CD4-positive, CD25-positive, alpha-beta regulatory T cell (primary cell): ENCODE data around the gene C2CD4B. TPM values are rescaled to one million over a fixed set of nuclear protein-coding genes. Genes with fewer than 3 reads are reported as not detected.

Experiments
- ATAC-seq, 2 donors: fragments of 150-1000 bp; cut with Tn5 transposase; one replicate each; pipeline ENCODE4 v1.10.0; 2021; ENCODE audit warnings: low read depth in 2 of 2, moderate number of reproducible peaks in 2 of 2, moderate library complexity in 1 of 2
- DNase-seq, 3 donors: peaks; one replicate each; pipeline versions ENCODE4 v3.0.0 to v3.0.0-alpha.2; 2012 to 2022; ENCODE audit warnings: mixed read lengths in 1 of 3
- H3K27ac ChIP-seq: one replicate; pipeline ENCODE4 v1.7.0; 2013; ENCODE audit warnings: mild to moderate bottlenecking, low read length; ENCODE audit not compliant: insufficient read depth, poor library complexity, severe bottlenecking
- H3K27me3 ChIP-seq: one replicate; pipeline ENCODE4 v1.7.0; 2013; ENCODE audit warnings: low read length; ENCODE audit not compliant: control insufficient read depth, insufficient read depth
- H3K36me3 ChIP-seq: one replicate; pipeline ENCODE4 v1.7.0; 2013; ENCODE audit warnings: mild to moderate bottlenecking, low read length, moderate library complexity; ENCODE audit not compliant: control insufficient read depth, insufficient read depth
- H3K4me1 ChIP-seq: 2 replicates; pipeline ENCODE4 v1.7.0; 2013; ENCODE audit warnings: mild to moderate bottlenecking, low read length; ENCODE audit not compliant: insufficient read depth, control insufficient read depth, poor library complexity, severe bottlenecking
- H3K4me3 ChIP-seq: one replicate; pipeline ENCODE4 v1.7.0; 2013; ENCODE audit warnings: low read depth, mild to moderate bottlenecking, low read length, moderate library complexity
- H3K9me3 ChIP-seq, 2 experiments: 1 replicate in 1 of 2; 2 replicates in 1 of 2; pipeline ENCODE4 v1.7.0; 2013; ENCODE audit warnings: low read length in 2 of 2, mild to moderate bottlenecking in 1 of 2, moderate library complexity in 1 of 2; ENCODE audit not compliant: control insufficient read depth in 2 of 2
- H3K27ac Mint-ChIP-seq, 3 donors: one replicate each; pipeline ENCODE4 v1.8.0; 2020 to 2022; ENCODE audit warnings: mild to moderate bottlenecking in 3 of 3, mixed read lengths in 3 of 3, moderate library complexity in 2 of 3
- H3K27me3 Mint-ChIP-seq: one replicate; pipeline ENCODE4 v1.8.0; 2022; ENCODE audit warnings: mild to moderate bottlenecking, mixed read lengths
- H3K36me3 Mint-ChIP-seq: one replicate; pipeline ENCODE4 v1.8.0; 2020; ENCODE audit warnings: mixed read lengths
- H3K4me1 Mint-ChIP-seq, 4 donors: one replicate each; pipeline ENCODE4 v1.8.0; 2020 to 2022; ENCODE audit warnings: mixed read lengths in 4 of 4, mild to moderate bottlenecking in 1 of 4
- H3K4me3 Mint-ChIP-seq, 4 donors: one replicate each; pipeline ENCODE4 v1.8.0; 2020 to 2022; ENCODE audit warnings: mild to moderate bottlenecking in 4 of 4, mixed read lengths in 4 of 4, moderate library complexity in 3 of 4
- H3K9me3 Mint-ChIP-seq, 7 donors: one replicate each; pipeline ENCODE4 v1.8.0; 2020 to 2022; ENCODE audit warnings: mixed read lengths in 7 of 7, mild to moderate bottlenecking in 3 of 7, moderate library complexity in 2 of 7
- polyA plus RNA-seq, 4 donors: library from polyadenylated mRNA; unstranded; fragments of 300-500 nt; fragmentation: Illumina TruSeq; gene quantifications; one replicate each; pipeline ENCODE4 v1.2.3, GENCODE V29; 2021
- total RNA-seq: library from RNA; stranded (reverse); gene quantifications from one replicate; pipeline ENCODE4 v1.2.3, GENCODE V29; 2022

Gene C2CD4B
- total and polyA plus RNA-seq, 5 donors from 2014 or later: 0.74 to 0.92 TPM; not detected in 3

DNA sequence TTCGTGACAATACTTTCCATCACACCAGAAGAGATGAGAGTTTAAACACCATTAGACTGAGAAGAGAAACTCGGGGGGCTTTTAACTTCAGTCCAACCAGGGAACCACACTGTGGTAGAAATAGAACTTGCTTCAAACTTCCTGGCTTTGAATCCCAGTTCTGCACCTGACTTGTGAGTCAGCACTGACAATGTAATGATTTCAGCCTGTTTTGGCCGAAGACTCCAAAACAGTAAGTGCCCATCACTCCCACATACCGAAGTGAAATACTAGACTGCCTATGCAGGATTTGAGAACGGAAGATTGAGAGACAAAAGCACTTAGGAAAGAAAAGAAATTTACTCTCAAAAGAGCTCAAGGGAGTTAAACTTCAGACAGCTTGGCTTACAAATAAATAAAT is 27.0 kb downstream of the C2CD4B start:
- H3K4me1 ChIP-seq: no peaks in the 10 kb centered on the region
- Mint-ChIP-seq H3K4me1 (peaks cover 0 to 13% (median 7%) of the 10 kb centered on the region in 4 donors), H3K9me3 (peaks cover 0 to 4% (median 0%) of the 10 kb centered on the region in 7 donors), H3K36me3 (peaks cover 6% of the 10 kb centered on the region), H3K27me3 (peaks cover 10% of the 10 kb centered on the region), H3K27ac (peak overlapping the region in 1 of 3 donors; percentile 38), H3K4me3 (no peak overlapping the region)
- H3K27me3 ChIP-seq: peaks cover 3% of the 10 kb centered on the region
- H3K9me3 ChIP-seq: no peaks in the 10 kb centered on the region
- H3K27ac ChIP-seq: no peak overlapping the region
- no peak overlapping the region for H3K4me3 ChIP-seq
- H3K36me3 ChIP-seq: no peaks in the 10 kb centered on the region
- ATAC-seq (no peak), DNase-seq (no peak)

DNA sequence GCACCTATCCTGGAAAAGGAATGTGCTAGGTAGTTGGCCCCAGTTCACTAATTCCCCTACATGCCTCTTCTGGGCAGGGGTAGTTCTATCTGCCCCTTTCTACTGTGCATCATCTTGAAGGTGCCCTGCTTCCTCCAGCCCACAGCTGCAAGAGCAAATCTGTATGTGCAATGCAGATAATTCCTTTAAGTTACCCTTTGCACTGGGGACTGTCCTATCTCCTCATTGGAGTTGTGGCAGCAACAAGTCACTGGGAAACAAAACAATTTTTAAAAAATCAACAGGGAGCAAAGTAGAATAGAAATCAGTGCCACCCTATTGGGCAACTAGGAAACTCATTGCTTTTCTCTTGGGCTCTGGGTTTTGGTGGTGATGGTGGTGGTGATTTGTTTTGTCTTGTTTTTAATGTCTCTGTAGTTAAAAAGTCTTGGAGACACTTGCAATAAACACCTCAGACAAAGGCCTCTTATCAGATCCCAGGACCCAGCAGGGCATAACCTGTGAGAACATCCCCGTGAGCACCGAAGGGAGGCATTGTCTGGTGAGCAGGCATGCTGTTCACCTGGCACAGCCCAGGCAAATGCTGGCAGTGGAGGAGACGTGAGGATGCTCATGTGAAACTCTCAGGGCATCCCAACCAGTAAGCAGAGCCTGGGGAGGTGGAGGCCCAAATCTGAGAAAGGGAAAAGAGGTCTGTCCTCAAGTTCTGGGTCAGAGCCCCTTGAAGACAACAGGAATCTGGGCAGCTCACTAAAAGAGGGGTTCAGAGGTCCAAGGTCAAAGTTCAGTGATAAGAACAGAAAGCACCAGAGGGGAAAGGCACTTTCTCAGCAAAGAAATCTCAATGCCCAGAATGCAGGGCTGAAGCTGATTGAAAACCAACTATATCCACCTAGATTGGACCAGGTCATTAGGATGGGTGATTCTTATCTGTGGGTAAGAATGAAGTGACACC is 27.9 kb downstream of the C2CD4B start:
- Histone ChIP-seq H3K36me3 (no peaks in the 10 kb centered on the region), H3K27me3 (peaks cover 3% of the 10 kb centered on the region), H3K4me1 (no peaks in the 10 kb centered on the region), H3K4me3 (no peak overlapping the region), H3K9me3 (no peaks in the 10 kb centered on the region), H3K27ac (no peak overlapping the region)
- Mint-ChIP-seq H3K36me3 (peaks cover 6% of the 10 kb centered on the region), H3K9me3 (peaks cover 0 to 6% (median 0%) of the 10 kb centered on the region in 7 donors), H3K4me3 (no peak overlapping the region), H3K27ac (no peak overlapping the region), H3K4me1 (peaks cover 0 to 7% (median 6%) of the 10 kb centered on the region in 4 donors), H3K27me3 (peaks cover 4% of the 10 kb centered on the region)
- DNase-seq: no peak
- no peak for ATAC-seq

DNA sequence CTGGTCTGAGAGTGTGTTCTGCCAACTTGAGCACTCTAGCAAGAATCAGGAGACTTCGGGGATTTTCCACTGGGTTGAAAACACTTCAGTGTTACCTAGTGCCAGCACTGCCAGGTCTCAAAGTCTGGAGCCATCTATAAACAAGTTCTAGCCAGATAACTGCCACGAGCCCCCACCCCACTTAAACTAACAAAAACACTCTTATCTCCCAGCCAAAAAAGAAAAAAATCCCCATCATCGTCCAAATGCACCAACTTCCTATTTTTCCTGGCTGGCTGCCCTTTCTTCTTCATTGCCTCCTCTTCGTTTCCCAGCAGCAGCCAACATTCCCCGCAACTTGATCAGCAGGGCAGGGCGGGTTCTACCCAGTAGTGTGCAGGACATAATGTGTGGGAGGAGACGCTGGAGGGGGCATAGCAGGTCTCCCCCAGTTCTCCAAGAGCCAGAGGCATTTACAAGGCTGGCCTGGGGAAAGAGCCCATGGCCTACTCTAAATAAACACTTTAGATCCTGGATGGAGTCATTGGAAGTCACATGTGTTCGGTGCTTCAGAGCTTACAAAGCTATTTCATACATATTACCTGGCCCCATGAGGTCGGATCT is 29.5 kb downstream of the C2CD4B start:
- Histone ChIP-seq H3K36me3 (no peaks in the 10 kb centered on the region), H3K27ac (no peak overlapping the region), H3K27me3 (peaks cover 3% of the 10 kb centered on the region), H3K9me3 (no peaks in the 10 kb centered on the region), H3K4me3 (no peak overlapping the region), H3K4me1 (no peaks in the 10 kb centered on the region)
- H3K4me1 Mint-ChIP-seq: no peaks in the 10 kb centered on the region
- H3K27me3 Mint-ChIP-seq: peaks cover 4% of the 10 kb centered on the region
- H3K9me3 Mint-ChIP-seq: peaks cover 0 to 6% (median 0%) of the 10 kb centered on the region in 7 donors
- ATAC-seq (no peak), DNase-seq (no peak)
- no peak overlapping the region for H3K4me3 Mint-ChIP-seq
- H3K27ac Mint-ChIP-seq: no peak overlapping the region
- H3K36me3 Mint-ChIP-seq: peaks cover 6% of the 10 kb centered on the region

DNA sequence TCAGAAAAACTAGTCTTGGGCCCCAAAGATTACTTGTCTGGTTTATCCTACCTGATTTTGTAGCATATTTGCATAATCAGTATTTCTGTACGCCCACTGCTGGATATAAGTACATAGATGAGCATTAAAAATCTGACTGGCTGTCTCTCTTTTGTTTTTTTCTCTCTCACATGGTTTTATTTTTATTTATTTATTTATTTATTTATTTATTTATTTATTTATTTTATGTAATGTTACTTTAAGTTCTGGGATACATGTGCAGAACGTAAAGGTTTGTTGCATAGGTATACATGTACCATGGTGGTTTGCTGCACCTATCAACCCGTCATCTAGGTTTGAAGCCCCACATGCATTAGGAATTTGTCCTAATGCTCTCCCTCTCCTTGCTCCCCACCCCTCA is 31.9 kb downstream of the C2CD4B start:
- H3K4me1 ChIP-seq: peaks cover 10% of the 10 kb centered on the region
- Mint-ChIP-seq H3K9me3 (peaks cover 0 to 6% (median 0%) of the 10 kb centered on the region in 7 donors), H3K4me3 (no peak overlapping the region), H3K27ac (no peak overlapping the region), H3K36me3 (peaks cover 3% of the 10 kb centered on the region), H3K4me1 (peaks cover 11 to 15% (median 13%) of the 10 kb centered on the region in 4 donors), H3K27me3 (peaks cover 4% of the 10 kb centered on the region)
- DNase-seq (no peak), ATAC-seq (no peak)
- no peaks in the 10 kb centered on the region for H3K9me3 ChIP-seq
- H3K36me3 ChIP-seq: no peaks in the 10 kb centered on the region
- peaks cover 3% of the 10 kb centered on the region for H3K27me3 ChIP-seq
- H3K27ac ChIP-seq: no peak overlapping the region
- no peak overlapping the region for H3K4me3 ChIP-seq

DNA sequence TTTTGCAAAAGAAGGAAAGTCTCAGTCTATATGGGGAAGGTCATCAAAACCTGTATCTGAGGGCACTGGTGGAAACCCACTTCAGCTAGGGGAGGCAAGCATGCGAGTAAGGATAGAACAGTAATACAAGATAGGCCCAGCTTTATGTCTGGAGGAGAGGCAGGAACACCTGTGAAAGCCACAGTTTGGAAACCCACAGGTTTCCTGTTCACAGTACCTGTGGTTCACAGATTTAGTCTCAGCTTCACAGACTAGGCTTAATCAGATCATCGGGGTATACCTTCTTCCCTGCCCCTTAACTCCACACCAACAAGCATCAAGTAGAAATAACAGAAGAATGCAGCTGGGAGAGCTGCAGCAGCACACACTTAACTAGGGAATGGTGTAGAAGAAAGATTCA is 36.2 kb downstream of the C2CD4B start:
- Histone ChIP-seq H3K27ac (no peak overlapping the region), H3K36me3 (no peaks in the 10 kb centered on the region), H3K4me1 (peaks cover 20% of the 10 kb centered on the region), H3K9me3 (no peaks in the 10 kb centered on the region), H3K27me3 (no peaks in the 10 kb centered on the region), H3K4me3 (no peak overlapping the region)
- no peaks in the 10 kb centered on the region for H3K27me3 Mint-ChIP-seq
- DNase-seq: peak in 1 of 3 donors; percentile 41
- H3K27ac Mint-ChIP-seq: peak overlapping the region in 1 of 3 donors; percentile 8
- peak in 1 of 2 donors; percentile 47 for ATAC-seq
- peak overlapping the region in 1 of 4 donors; percentile 59 for H3K4me3 Mint-ChIP-seq
- H3K9me3 Mint-ChIP-seq: peaks cover 0 to 4% (median 0%) of the 10 kb centered on the region in 7 donors
- no peaks in the 10 kb centered on the region for H3K36me3 Mint-ChIP-seq
- H3K4me1 Mint-ChIP-seq: peaks cover 19 to 41% (median 31%) of the 10 kb centered on the region in 4 donors

DNA sequence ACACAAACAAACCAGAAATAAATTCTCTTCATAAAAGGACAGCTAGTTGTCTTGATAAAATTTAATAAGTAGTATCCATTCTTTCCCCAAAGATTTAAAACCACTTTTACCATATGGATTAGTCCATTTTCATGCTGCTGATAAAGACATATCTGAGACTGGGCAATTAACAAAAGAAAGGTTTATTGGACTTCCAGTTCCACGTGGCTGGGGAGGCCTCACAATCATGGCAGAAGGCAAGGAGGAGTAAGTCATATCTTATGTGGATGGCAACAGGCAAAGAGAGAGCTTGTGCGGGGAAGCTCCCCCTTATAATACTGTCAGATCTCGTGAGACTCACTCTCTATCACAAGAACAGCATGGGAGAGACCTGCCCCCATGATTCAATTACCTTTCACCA is 38.7 kb downstream of the C2CD4B start:
- Histone ChIP-seq H3K27me3 (no peaks in the 10 kb centered on the region), H3K9me3 (no peaks in the 10 kb centered on the region), H3K36me3 (no peaks in the 10 kb centered on the region), H3K27ac (no peak overlapping the region), H3K4me1 (peaks cover 21% of the 10 kb centered on the region), H3K4me3 (no peak overlapping the region)
- peaks cover 25 to 60% (median 41%) of the 10 kb centered on the region in 4 donors for H3K4me1 Mint-ChIP-seq
- no peaks in the 10 kb centered on the region for H3K9me3 Mint-ChIP-seq
- H3K27me3 Mint-ChIP-seq: no peaks in the 10 kb centered on the region
- no peak for ATAC-seq
- H3K27ac Mint-ChIP-seq: no peak overlapping the region
- no peak overlapping the region for H3K4me3 Mint-ChIP-seq
- H3K36me3 Mint-ChIP-seq: no peaks in the 10 kb centered on the region
- no peak for DNase-seq

DNA sequence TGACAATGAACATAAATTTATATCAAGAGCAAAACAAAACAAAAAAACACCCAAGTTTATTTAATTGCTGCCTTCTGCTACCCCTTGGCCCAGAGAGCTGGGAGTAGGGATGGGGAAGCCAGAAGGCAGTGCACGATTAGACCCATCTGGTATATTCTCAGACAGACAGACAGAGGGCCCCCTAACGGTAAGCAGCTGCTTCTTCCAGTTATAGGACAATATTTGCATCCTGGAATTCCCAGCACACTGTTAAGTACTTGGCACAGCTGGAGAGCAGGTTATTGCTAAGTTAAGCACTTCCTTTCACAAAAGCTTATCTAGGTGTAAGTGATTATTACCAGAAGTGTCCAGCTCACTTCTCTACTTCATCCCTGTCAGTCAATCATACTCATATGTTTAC is 39.3 kb downstream of the C2CD4B start:
- H3K4me3 Mint-ChIP-seq: peak overlapping the region in 1 of 4 donors; percentile 4

More for the DNA sequence above, 39.3 kb downstream of the C2CD4B start:
- Histone ChIP-seq H3K4me1 (peaks cover 21% of the 10 kb centered on the region), H3K27ac (no peak overlapping the region), H3K36me3 (no peaks in the 10 kb centered on the region), H3K4me3 (no peak overlapping the region), H3K9me3 (no peaks in the 10 kb centered on the region), H3K27me3 (no peaks in the 10 kb centered on the region)
- H3K27ac Mint-ChIP-seq: peak overlapping the region in 1 of 3 donors; percentile 31
- ATAC-seq: no peak
- DNase-seq: no peak
- no peaks in the 10 kb centered on the region for H3K27me3 Mint-ChIP-seq
- H3K4me1 Mint-ChIP-seq: peaks cover 25 to 60% (median 42%) of the 10 kb centered on the region in 4 donors
- H3K9me3 Mint-ChIP-seq: no peaks in the 10 kb centered on the region
- H3K36me3 Mint-ChIP-seq: no peaks in the 10 kb centered on the region
